NCI-H1105 treated with DMSO at 0.1 percent for 48 hours (cell line): ENCODE results near the gene KDR.

ENCODE experiments used
- DNase-seq: peaks from one replicate; lab custom pipeline; 2025; lab: John Stamatoyannopoulos, UW

The KDR gene

GRCh38 chr4:55125087-55125721 is at the start of gene KDR:
Gene KDR (minus strand): TSS chr4:55125595. CDS start chr4:55125293, 302 bp downstream.
- DNase-seq: peak; percentile 41

- DNase-seq: no peak
Measured at GRCh38 chr4:55173580-55173979, 48.2 kb upstream of the KDR start.

GRCh38 chr4:55172694-55173287 is 47.4 kb upstream of the KDR start:
- no peak for DNase-seq

GRCh38 chr4:55170462-55170861 is 45.1 kb upstream of the KDR start:
- DNase-seq: no peak

- no peak for DNase-seq
Measured at GRCh38 chr4:55169352-55169961, 44.1 kb upstream of the KDR start.

GRCh38 chr4:55162396-55162795 is 37.0 kb upstream of the KDR start:
- DNase-seq: no peak

- DNase-seq: no peak
Measured at GRCh38 chr4:55161739-55162138, 36.3 kb upstream of the KDR start.

- DNase-seq: no peak
Measured at GRCh38 chr4:55159851-55160250, 34.5 kb upstream of the KDR start.

- DNase-seq: no peak
Measured at GRCh38 chr4:55158957-55159356, 33.6 kb upstream of the KDR start.

GRCh38 chr4:55157559-55158277 is 32.3 kb upstream of the KDR start:
- no peak for DNase-seq

- no peak for DNase-seq
Measured at GRCh38 chr4:55154933-55155332, 29.5 kb upstream of the KDR start.

- DNase-seq: no peak
Measured at GRCh38 chr4:55154290-55154880, 29.0 kb upstream of the KDR start.

- DNase-seq: no peak
Measured at GRCh38 chr4:55143858-55144257, 18.5 kb upstream of the KDR start.

GRCh38 chr4:55138367-55138766 is 13.0 kb upstream of the KDR start:
- no peak for DNase-seq

- DNase-seq: no peak
Measured at GRCh38 chr4:55136634-55137033, 11.2 kb upstream of the KDR start.

- no peak for DNase-seq
Measured at GRCh38 chr4:55133951-55134350, 8.6 kb upstream of the KDR start.

- DNase-seq: no peak
Measured at GRCh38 chr4:55132775-55133174, 7.4 kb upstream of the KDR start.

GRCh38 chr4:55127521-55127920 is 2.1 kb upstream of the KDR start:
- no peak for DNase-seq

GRCh38 chr4:55127053-55127452 is 1.7 kb upstream of the KDR start:
- no peak for DNase-seq

- DNase-seq: no peak
Measured at GRCh38 chr4:55125763-55126541, 557 bp upstream of the KDR start.

GRCh38 chr4:55124322-55125076 is 896 bp downstream of the KDR start:
- no peak for DNase-seq
